Measurements from ENCODE around the gene SLC25A5. TPM values are rescaled to one million over a fixed set of nuclear protein-coding genes. Genes with fewer than 3 reads are reported as not detected.

Gene SLC25A5
- total and polyA plus RNA-seq, 2 experiments from 2014 or later: 348 to 451 TPM

GRCh38 chrX:119466970-119467369, 1.3 kb upstream of the SLC25A5 start (continued):
- TF ChIP-seq, protein P1, sequence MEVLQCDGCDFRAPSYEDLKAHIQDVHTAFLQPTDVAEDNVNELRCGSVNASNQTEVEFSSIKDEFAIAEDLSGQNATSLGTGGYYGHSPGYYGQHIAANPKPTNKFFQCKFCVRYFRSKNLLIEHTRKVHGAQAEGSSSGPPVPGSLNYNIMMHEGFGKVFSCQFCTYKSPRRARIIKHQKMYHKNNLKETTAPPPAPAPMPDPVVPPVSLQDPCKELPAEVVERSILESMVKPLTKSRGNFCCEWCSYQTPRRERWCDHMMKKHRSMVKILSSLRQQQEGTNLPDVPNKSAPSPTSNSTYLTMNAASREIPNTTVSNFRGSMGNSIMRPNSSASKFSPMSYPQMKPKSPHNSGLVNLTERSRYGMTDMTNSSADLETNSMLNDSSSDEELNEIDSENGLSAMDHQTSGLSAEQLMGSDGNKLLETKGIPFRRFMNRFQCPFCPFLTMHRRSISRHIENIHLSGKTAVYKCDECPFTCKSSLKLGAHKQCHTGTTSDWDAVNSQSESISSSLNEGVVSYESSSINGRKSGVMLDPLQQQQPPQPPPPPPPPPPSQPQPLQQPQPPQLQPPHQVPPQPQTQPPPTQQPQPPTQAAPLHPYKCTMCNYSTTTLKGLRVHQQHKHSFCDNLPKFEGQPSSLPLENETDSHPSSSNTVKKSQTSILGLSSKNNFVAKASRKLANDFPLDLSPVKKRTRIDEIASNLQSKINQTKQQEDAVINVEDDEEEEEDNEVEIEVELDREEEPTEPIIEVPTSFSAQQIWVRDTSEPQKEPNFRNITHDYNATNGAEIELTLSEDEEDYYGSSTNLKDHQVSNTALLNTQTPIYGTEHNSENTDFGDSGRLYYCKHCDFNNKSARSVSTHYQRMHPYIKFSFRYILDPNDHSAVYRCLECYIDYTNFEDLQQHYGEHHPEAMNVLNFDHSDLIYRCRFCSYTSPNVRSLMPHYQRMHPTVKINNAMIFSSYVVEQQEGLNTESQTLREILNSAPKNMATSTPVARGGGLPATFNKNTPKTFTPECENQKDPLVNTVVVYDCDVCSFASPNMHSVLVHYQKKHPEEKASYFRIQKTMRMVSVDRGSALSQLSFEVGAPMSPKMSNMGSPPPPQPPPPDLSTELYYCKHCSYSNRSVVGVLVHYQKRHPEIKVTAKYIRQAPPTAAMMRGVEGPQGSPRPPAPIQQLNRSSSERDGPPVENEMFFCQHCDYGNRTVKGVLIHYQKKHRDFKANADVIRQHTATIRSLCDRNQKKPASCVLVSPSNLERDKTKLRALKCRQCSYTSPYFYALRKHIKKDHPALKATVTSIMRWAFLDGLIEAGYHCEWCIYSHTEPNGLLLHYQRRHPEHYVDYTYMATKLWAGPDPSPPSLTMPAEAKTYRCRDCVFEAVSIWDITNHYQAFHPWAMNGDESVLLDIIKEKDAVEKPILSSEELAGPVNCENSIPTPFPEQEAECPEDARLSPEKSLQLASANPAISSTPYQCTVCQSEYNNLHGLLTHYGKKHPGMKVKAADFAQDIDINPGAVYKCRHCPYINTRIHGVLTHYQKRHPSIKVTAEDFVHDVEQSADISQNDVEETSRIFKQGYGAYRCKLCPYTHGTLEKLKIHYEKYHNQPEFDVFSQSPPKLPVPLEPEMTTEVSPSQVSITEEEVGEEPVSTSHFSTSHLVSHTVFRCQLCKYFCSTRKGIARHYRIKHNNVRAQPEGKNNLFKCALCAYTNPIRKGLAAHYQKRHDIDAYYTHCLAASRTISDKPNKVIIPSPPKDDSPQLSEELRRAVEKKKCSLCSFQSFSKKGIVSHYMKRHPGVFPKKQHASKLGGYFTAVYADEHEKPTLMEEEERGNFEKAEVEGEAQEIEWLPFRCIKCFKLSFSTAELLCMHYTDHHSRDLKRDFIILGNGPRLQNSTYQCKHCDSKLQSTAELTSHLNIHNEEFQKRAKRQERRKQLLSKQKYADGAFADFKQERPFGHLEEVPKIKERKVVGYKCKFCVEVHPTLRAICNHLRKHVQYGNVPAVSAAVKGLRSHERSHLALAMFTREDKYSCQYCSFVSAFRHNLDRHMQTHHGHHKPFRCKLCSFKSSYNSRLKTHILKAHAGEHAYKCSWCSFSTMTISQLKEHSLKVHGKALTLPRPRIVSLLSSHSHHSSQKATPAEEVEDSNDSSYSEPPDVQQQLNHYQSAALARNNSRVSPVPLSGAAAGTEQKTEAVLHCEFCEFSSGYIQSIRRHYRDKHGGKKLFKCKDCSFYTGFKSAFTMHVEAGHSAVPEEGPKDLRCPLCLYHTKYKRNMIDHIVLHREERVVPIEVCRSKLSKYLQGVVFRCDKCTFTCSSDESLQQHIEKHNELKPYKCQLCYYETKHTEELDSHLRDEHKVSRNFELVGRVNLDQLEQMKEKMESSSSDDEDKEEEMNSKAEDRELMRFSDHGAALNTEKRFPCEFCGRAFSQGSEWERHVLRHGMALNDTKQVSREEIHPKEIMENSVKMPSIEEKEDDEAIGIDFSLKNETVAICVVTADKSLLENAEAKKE (CRISPR knock-in tag; IDR thresholded peaks at IDR 0.05): no peak
- TF ChIP-seq ZNF114 (CRISPR knock-in tag; IDR thresholded peaks at IDR 0.05) (no peak), CREB1 (CRISPR knock-in tag; IDR thresholded peaks at IDR 0.05; ENCODE audit: low read depth) (no peak)

DNA sequence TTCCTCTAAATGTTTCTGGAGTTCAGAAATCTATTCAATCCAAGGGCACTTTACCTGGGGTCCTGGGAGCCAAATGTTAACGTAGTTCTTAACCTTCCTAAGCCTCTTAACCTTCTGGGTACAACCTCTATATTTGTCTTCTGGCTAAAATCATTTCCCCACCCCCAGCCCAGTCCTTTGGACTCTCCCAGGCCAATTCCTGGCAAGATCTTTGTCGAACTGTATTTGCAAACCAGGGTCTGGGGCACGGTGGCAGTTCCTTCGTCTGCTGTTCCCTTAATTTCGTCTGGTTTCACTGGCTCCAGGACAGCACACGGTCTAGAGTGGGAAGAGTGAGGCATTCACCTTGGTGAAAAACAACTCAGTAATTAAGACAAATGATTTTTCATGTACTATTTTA, 811 bp upstream of the SLC25A5 start:
- Histone ChIP-seq H3K79me2 (replicated peaks; ENCODE audit: insufficient read depth) (0 out of 2 replicates have a peak, but pooled peaks cover 4% of the 10 kb centered on the region), H3K9me2 (ENCODE audit: insufficient read depth) (no peaks in the 10 kb centered on the region), H3K27ac (ENCODE audit: low read depth) (no peak overlapping the region), H3K27me3 (ENCODE audit: insufficient read depth) (no peaks in the 10 kb centered on the region), H3K4me2 (peak overlapping the region; percentile 65), H4K20me1 (replicated peaks; ENCODE audit: insufficient read depth) (no peaks in the 10 kb centered on the region), H2AFZ (no peak overlapping the region), H3K4me1 (ENCODE audit: insufficient read depth) (no peaks in the 10 kb centered on the region), H3K36me3 (ENCODE audit: insufficient read depth) (peaks cover 13% of the 10 kb centered on the region), H3K4me3 (peak overlapping the region; percentile 80), H3F3A (replicated peaks; ENCODE audit: low read depth) (0 out of 2 replicates have a peak, but pooled peaks cover 3% of the 10 kb centered on the region)
- ATAC-seq (no peak), DNase-seq (ENCODE audit: low spot score) (no peak)
- TF ChIP-seq ETS1 (IDR thresholded peaks at IDR 0.05): no peak
- no peak for TF ChIP-seq EZH2 (IDR thresholded peaks at IDR 0.05; ENCODE audit: low read depth, unreplicated experiment)
- no peak for TF ChIP-seq ZNF114 (CRISPR knock-in tag; IDR thresholded peaks at IDR 0.05)
- TF ChIP-seq ZNF331 (CRISPR knock-in tag; IDR thresholded peaks at IDR 0.05; ENCODE audit: low read depth): no peak
- no peak for TF ChIP-seq CREB1 (CRISPR knock-in tag; IDR thresholded peaks at IDR 0.05; ENCODE audit: low read depth)
- no peak for TF ChIP-seq STAT1 (IDR thresholded peaks at IDR 0.05; ENCODE audit: unreplicated experiment)
- TF ChIP-seq, protein P2, sequence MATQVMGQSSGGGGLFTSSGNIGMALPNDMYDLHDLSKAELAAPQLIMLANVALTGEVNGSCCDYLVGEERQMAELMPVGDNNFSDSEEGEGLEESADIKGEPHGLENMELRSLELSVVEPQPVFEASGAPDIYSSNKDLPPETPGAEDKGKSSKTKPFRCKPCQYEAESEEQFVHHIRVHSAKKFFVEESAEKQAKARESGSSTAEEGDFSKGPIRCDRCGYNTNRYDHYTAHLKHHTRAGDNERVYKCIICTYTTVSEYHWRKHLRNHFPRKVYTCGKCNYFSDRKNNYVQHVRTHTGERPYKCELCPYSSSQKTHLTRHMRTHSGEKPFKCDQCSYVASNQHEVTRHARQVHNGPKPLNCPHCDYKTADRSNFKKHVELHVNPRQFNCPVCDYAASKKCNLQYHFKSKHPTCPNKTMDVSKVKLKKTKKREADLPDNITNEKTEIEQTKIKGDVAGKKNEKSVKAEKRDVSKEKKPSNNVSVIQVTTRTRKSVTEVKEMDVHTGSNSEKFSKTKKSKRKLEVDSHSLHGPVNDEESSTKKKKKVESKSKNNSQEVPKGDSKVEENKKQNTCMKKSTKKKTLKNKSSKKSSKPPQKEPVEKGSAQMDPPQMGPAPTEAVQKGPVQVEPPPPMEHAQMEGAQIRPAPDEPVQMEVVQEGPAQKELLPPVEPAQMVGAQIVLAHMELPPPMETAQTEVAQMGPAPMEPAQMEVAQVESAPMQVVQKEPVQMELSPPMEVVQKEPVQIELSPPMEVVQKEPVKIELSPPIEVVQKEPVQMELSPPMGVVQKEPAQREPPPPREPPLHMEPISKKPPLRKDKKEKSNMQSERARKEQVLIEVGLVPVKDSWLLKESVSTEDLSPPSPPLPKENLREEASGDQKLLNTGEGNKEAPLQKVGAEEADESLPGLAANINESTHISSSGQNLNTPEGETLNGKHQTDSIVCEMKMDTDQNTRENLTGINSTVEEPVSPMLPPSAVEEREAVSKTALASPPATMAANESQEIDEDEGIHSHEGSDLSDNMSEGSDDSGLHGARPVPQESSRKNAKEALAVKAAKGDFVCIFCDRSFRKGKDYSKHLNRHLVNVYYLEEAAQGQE (IDR thresholded peaks at IDR 0.05; ENCODE audit: unreplicated experiment): no peak
- TF ChIP-seq NANOG (IDR thresholded peaks at IDR 0.05; ENCODE audit: borderline replicate concordance): no peak
- no peak for TF ChIP-seq POLR2AphosphoS5 (IDR thresholded peaks at IDR 0.05; ENCODE audit: low read depth)
- Mint-ChIP-seq H3K4me3 (peak overlapping the region; percentile 87), H3K36me3 (ENCODE audit: low read depth) (peaks cover 30% of the 10 kb centered on the region), H3K27me3 (ENCODE audit: insufficient read depth, low read depth, poor library complexity) (peaks cover 11% of the 10 kb centered on the region), H3K27ac (no peak overlapping the region), H3K4me1 (peaks cover 7% of the 10 kb centered on the region; the same call in 2 of the 3 replicates), H3K9me3 (no peaks in the 10 kb centered on the region)
